Liver (tissue), 3 donors: ENCODE measurements around the gene SECTM1.

Experiments used
- EGR1 ChIP-seq, 2 donors: IDR thresholded peaks; 2 replicates each; pipeline ENCODE4 v1.6.1; 2016 to 2018; ENCODE audit warnings: antibody characterized with exemption in 2 of 2, low read depth in 2 of 2
- GABPA ChIP-seq, 2 donors: IDR thresholded peaks in 1 of 2; conservative IDR thresholded peaks in 1 of 2; 2 replicates each; pipeline ENCODE4 v1.6.1; 2016; ENCODE audit warnings: antibody characterized with exemption in 2 of 2, mild to moderate bottlenecking in 1 of 2, moderate library complexity in 1 of 2
- JUND ChIP-seq, 2 donors: IDR thresholded peaks; 2 replicates each; pipeline ENCODE4 v1.6.1; 2016; ENCODE audit warnings: antibody characterized with exemption in 2 of 2
- RAD21 ChIP-seq, 2 donors: IDR thresholded peaks; 2 replicates each; pipeline ENCODE4 v1.6.1; 2016; ENCODE audit warnings: antibody characterized with exemption in 2 of 2, mild to moderate bottlenecking in 2 of 2
- RXRA ChIP-seq, 2 donors: IDR thresholded peaks; 2 replicates each; pipeline ENCODE4 v1.6.1; 2017 to 2018; ENCODE audit warnings: antibody characterized with exemption in 2 of 2, mild to moderate bottlenecking in 1 of 2
- SP1 ChIP-seq: IDR thresholded peaks from 2 replicates; pipeline ENCODE4 v1.6.1; 2018; ENCODE audit warnings: antibody characterized with exemption, mild to moderate bottlenecking
- TAF1 ChIP-seq: conservative IDR thresholded peaks from 2 replicates; pipeline ENCODE4 v1.6.1; 2016; ENCODE audit warnings: antibody characterized with exemption, mild to moderate bottlenecking
- TF ChIP-seq, protein P1 (sequence below): fragments of 150-350 bp; IDR thresholded peaks from 2 replicates; pipeline ENCODE4 v1.5.1; 2017; ENCODE audit warnings: improper control_type of control experiment, low read depth, low read length; ENCODE audit not compliant: missing input control
- TF ChIP-seq, protein P2 (sequence below): IDR thresholded peaks from 2 replicates; pipeline ENCODE4 v1.6.1; 2016; ENCODE audit warnings: antibody characterized with exemption
- TF ChIP-seq, protein P3 (sequence below): IDR thresholded peaks from 2 replicates; pipeline ENCODE4 v1.6.1; 2016; ENCODE audit warnings: antibody characterized with exemption, mild to moderate bottlenecking
- TF ChIP-seq, protein P4 (sequence below): IDR thresholded peaks from 2 replicates; pipeline ENCODE4 v1.6.1; 2016; ENCODE audit warnings: antibody characterized with exemption
- TF ChIP-seq, protein P5 (sequence below): IDR thresholded peaks from 2 replicates; pipeline ENCODE4 v1.6.1; 2016; ENCODE audit warnings: antibody characterized with exemption
- donor health status: healthy.
- donor health status: healthy.

DNA sequence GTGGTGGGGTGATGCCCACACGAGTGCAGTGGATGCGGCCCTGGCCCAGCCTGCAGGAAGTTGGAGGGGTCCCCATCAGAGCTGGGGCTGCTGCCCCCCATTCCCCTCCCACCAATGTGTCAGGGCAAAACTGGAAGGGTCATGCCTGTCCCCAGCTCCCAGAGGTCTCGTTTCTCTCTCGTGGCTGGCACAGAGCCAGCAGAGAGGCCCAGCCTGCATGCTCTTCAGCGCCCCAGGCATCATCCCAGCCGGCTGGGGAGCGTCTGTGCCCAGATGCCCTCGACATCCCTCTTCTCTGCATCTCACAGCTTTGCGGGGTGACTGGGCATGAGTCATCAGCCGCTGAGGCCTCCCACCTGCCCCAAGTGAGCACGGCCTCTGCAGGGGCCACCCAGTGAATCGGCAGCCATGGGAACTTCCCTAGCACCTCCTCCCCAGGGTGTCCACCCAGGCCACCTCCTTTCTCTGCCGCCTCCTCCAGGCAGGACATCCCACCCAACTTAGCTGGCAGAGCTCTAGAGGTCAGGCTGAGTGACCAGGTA is 50.3 kb downstream of the SECTM1 start:
- TF ChIP-seq RXRA (IDR thresholded peaks at IDR 0.05), result no peak
- TF ChIP-seq, protein P1, sequence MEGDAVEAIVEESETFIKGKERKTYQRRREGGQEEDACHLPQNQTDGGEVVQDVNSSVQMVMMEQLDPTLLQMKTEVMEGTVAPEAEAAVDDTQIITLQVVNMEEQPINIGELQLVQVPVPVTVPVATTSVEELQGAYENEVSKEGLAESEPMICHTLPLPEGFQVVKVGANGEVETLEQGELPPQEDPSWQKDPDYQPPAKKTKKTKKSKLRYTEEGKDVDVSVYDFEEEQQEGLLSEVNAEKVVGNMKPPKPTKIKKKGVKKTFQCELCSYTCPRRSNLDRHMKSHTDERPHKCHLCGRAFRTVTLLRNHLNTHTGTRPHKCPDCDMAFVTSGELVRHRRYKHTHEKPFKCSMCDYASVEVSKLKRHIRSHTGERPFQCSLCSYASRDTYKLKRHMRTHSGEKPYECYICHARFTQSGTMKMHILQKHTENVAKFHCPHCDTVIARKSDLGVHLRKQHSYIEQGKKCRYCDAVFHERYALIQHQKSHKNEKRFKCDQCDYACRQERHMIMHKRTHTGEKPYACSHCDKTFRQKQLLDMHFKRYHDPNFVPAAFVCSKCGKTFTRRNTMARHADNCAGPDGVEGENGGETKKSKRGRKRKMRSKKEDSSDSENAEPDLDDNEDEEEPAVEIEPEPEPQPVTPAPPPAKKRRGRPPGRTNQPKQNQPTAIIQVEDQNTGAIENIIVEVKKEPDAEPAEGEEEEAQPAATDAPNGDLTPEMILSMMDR, result no peak
- TF ChIP-seq, protein P2, sequence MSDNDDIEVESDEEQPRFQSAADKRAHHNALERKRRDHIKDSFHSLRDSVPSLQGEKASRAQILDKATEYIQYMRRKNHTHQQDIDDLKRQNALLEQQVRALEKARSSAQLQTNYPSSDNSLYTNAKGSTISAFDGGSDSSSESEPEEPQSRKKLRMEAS, result no peak
- TF ChIP-seq, protein P3, sequence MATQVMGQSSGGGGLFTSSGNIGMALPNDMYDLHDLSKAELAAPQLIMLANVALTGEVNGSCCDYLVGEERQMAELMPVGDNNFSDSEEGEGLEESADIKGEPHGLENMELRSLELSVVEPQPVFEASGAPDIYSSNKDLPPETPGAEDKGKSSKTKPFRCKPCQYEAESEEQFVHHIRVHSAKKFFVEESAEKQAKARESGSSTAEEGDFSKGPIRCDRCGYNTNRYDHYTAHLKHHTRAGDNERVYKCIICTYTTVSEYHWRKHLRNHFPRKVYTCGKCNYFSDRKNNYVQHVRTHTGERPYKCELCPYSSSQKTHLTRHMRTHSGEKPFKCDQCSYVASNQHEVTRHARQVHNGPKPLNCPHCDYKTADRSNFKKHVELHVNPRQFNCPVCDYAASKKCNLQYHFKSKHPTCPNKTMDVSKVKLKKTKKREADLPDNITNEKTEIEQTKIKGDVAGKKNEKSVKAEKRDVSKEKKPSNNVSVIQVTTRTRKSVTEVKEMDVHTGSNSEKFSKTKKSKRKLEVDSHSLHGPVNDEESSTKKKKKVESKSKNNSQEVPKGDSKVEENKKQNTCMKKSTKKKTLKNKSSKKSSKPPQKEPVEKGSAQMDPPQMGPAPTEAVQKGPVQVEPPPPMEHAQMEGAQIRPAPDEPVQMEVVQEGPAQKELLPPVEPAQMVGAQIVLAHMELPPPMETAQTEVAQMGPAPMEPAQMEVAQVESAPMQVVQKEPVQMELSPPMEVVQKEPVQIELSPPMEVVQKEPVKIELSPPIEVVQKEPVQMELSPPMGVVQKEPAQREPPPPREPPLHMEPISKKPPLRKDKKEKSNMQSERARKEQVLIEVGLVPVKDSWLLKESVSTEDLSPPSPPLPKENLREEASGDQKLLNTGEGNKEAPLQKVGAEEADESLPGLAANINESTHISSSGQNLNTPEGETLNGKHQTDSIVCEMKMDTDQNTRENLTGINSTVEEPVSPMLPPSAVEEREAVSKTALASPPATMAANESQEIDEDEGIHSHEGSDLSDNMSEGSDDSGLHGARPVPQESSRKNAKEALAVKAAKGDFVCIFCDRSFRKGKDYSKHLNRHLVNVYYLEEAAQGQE, result no peak
- no peak for TF ChIP-seq RAD21 (IDR thresholded peaks at IDR 0.05)
- no peak for TF ChIP-seq TAF1
- TF ChIP-seq SP1, result no peak
- no peak for TF ChIP-seq EGR1 (IDR thresholded peaks at IDR 0.05; ENCODE audit: low read depth in 2 of 2)
- TF ChIP-seq, protein P4, sequence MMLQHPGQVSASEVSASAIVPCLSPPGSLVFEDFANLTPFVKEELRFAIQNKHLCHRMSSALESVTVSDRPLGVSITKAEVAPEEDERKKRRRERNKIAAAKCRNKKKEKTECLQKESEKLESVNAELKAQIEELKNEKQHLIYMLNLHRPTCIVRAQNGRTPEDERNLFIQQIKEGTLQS, result no peak
- no peak for TF ChIP-seq JUND (IDR thresholded peaks at IDR 0.05)
- TF ChIP-seq, protein P5, sequence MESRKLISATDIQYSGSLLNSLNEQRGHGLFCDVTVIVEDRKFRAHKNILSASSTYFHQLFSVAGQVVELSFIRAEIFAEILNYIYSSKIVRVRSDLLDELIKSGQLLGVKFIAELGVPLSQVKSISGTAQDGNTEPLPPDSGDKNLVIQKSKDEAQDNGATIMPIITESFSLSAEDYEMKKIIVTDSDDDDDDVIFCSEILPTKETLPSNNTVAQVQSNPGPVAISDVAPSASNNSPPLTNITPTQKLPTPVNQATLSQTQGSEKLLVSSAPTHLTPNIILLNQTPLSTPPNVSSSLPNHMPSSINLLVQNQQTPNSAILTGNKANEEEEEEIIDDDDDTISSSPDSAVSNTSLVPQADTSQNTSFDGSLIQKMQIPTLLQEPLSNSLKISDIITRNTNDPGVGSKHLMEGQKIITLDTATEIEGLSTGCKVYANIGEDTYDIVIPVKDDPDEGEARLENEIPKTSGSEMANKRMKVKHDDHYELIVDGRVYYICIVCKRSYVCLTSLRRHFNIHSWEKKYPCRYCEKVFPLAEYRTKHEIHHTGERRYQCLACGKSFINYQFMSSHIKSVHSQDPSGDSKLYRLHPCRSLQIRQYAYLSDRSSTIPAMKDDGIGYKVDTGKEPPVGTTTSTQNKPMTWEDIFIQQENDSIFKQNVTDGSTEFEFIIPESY, result no peak
- TF ChIP-seq GABPA (IDR thresholded peaks at IDR 0.05 in 1 of 2, conservative IDR thresholded peaks at IDR 0.05 in 1 of 2), result no peak
